Activated CD8-positive, alpha-beta T cell treated with anti-CD3 and anti-CD28 coated beads for 36 hours (primary cell): ENCODE results near the gene HCCS. TPM values are rescaled to one million over a fixed set of nuclear protein-coding genes. Genes with fewer than 3 reads are reported as not detected.

ENCODE experiments used
- ATAC-seq: fragments of 200-7000 bp; cut with Tn5 transposase; one replicate; pipeline ENCODE4 v1.10.0; 2021; ENCODE audit warnings: mild to moderate bottlenecking, moderate library complexity
- CTCF ChIA-PET: fragments of 350-600 bp; sonication (Branson Sonifier 250); formaldehyde crosslinking; loops from one replicate; lab custom pipeline; 2021; ENCODE audit warnings: antibody characterized with exemption; lab: Charles Lee
- POLR2A ChIA-PET: fragments of 350-600 bp; sonication (Branson Sonifier 250); formaldehyde crosslinking; loops from one replicate; lab custom pipeline; 2021; ENCODE audit warnings: antibody characterized with exemption; lab: Charles Lee
- DNase-seq: peaks from one replicate; pipeline ENCODE4 v3.0.0-alpha.2; 2020
- H3K27ac Mint-ChIP-seq: one replicate; pipeline ENCODE4 v1.8.0; 2021; ENCODE audit warnings: mild to moderate bottlenecking, mixed read lengths
- H3K27me3 Mint-ChIP-seq: one replicate; pipeline ENCODE4 v1.8.0; 2021; ENCODE audit warnings: mixed read lengths
- H3K36me3 Mint-ChIP-seq: one replicate; pipeline ENCODE4 v1.8.0; 2021; ENCODE audit warnings: low read depth, mixed read lengths
- H3K4me1 Mint-ChIP-seq: one replicate; pipeline ENCODE4 v1.8.0; 2021; ENCODE audit warnings: low read depth, mixed read lengths
- H3K4me3 Mint-ChIP-seq: one replicate; pipeline ENCODE4 v1.8.0; 2021; ENCODE audit warnings: mild to moderate bottlenecking, moderate library complexity, mixed read lengths
- H3K9me3 Mint-ChIP-seq: one replicate; pipeline ENCODE4 v1.8.0; 2021; ENCODE audit warnings: mixed read lengths
- intact Hi-C: fragments of 100-400 bp; cut with micrococcal nuclease; formaldehyde crosslinking; loops from one replicate; pipeline ENCODE4 v1.10.0; 2022
- total RNA-seq, 2 experiments: library from RNA; stranded (reverse); gene quantifications; one replicate each; pipeline ENCODE4 v1.2.3, GENCODE V29; 2021
- TF ChIP-seq, protein P1 (sequence below): fragments of 200-600 bp; IDR thresholded peaks from one replicate; pipeline ENCODE4 v1.8.0; 2022; ENCODE audit warnings: antibody characterized with exemption, mild to moderate bottlenecking

HCCS gene
- total RNA-seq, 2 experiments from 2014 or later: 23.3 to 26.3 TPM

DNA sequence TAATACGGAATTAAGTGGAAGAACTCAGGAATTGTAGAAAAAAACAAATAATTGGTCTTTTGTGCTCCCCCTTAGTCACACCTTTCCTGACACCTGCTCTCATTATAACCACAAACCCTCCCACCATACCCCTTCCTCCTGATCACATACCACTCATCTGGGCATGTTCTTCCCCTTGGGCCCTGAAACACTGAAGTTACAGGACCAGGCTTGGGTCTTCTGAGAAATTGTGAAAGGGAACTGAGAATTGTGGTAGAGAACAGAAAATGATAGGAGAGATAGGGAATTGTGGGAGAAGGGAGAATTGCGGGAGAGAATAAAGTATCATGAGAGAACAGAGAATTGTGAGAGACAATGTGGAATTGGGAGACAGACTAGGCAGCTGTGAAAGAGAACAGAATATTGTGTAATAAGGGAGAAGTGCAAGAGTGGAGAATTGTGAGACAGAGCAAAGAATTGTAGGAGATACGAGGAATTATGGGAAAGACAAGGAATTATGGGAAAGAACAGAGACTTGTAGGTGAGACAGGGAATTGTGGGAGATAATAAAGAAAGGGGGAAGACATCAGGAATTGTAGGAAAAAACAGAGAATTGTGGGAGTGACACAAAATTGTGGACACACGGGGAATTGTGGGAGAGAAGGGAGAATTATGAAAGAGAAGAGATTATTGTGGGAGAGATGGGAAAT, 2.7 kb upstream of the HCCS start:
- no peak overlapping the region for H3K27ac Mint-ChIP-seq
- no peaks in the 10 kb centered on the region for H3K27me3 Mint-ChIP-seq
- ChIA-PET CTCF (no interaction called here), POLR2A (no interaction called here)
- ATAC-seq (no peak), DNase-seq (no peak)
- intact Hi-C loops: no loop called here
- TF ChIP-seq, protein P1, sequence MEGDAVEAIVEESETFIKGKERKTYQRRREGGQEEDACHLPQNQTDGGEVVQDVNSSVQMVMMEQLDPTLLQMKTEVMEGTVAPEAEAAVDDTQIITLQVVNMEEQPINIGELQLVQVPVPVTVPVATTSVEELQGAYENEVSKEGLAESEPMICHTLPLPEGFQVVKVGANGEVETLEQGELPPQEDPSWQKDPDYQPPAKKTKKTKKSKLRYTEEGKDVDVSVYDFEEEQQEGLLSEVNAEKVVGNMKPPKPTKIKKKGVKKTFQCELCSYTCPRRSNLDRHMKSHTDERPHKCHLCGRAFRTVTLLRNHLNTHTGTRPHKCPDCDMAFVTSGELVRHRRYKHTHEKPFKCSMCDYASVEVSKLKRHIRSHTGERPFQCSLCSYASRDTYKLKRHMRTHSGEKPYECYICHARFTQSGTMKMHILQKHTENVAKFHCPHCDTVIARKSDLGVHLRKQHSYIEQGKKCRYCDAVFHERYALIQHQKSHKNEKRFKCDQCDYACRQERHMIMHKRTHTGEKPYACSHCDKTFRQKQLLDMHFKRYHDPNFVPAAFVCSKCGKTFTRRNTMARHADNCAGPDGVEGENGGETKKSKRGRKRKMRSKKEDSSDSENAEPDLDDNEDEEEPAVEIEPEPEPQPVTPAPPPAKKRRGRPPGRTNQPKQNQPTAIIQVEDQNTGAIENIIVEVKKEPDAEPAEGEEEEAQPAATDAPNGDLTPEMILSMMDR: no peak
- H3K36me3 Mint-ChIP-seq: peaks cover 6% of the 10 kb centered on the region
- no peak overlapping the region for H3K4me3 Mint-ChIP-seq
- peaks cover 8% of the 10 kb centered on the region for H3K4me1 Mint-ChIP-seq
- H3K9me3 Mint-ChIP-seq: no peaks in the 10 kb centered on the region

DNA sequence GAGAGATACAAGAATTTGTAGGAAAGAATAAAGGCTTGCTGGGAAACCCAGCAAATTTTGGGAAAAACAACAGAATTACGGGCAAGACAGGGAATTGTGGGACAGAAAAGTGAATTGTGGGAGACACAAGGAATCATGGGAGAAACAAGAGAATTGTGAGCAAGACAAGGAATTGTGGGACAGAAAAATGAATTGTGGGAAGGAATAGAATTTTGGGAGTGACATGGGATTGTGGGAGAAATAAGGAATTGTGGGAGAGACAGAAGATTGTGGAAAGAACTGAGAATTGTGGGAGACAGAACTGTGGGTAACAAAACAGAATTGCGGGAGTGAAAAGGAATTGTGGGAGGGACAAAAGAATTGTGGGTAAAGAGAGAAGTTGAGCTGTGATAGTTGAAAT, 1.2 kb upstream of the HCCS start:
- POLR2A ChIA-PET: no interaction called here
- Mint-ChIP-seq H3K27me3 (no peaks in the 10 kb centered on the region), H3K4me3 (no peak overlapping the region), H3K36me3 (peaks cover 8% of the 10 kb centered on the region), H3K9me3 (no peaks in the 10 kb centered on the region), H3K27ac (no peak overlapping the region), H3K4me1 (peaks cover 17% of the 10 kb centered on the region)
- DNase-seq (no peak), ATAC-seq (no peak)
- TF ChIP-seq, protein P1: no peak
- CTCF ChIA-PET: no interaction called here
- intact Hi-C loops: no loop called here

DNA sequence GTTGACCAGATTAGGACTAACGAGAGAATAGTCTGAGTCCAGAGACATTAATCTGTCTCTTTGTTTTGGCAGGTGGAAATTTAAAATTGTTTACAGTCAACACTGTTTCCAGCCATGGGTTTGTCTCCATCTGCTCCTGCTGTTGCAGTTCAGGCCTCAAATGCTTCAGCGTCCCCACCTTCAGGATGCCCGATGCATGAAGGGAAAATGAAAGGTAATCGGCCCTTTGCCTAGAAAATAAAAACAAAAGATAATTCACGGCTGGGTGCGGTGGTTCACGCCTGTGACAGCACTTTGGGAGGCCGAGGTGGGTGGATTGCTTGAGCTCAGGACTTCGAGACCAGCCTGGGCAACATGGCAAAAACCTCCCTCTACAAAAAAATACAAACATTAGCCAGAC, 815 bp downstream of the HCCS start:
- intact Hi-C loops: no loop called here
- POLR2A ChIA-PET: interaction anchor here (0.6 kb wide), 1 partner anchor 654 kb away, joined by 3 read pairs; no protein-coding TSS in a partner anchor
- ATAC-seq: no peak

DNA sequence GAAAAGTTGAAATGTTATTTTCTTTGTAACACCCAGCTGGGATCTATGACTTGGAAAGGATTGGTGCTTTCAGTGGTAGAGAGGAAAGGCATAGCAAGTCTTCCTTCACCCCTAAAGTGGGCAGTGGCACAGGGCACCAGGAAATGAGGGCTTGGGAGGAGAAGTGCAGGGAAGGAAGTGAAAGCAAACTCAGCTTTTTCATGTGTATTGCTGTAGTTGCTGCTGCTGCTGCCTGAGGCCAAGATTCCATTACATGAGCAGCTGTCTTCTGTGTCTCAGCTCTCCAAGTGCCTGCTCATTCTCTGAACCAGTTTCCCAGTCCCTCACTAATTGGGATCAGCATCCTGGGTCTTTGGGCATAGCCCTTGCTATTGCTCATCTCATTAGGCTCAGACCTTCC, 2.6 kb downstream of the HCCS start:
- H3K4me3 Mint-ChIP-seq: peak overlapping the region; percentile 47

More for the DNA sequence above, 815 bp downstream of the HCCS start:
- H3K36me3 Mint-ChIP-seq: peaks cover 15% of the 10 kb centered on the region
- H3K27ac Mint-ChIP-seq: peak overlapping the region; percentile 97
- CTCF ChIA-PET: no interaction called here
- no peaks in the 10 kb centered on the region for H3K9me3 Mint-ChIP-seq
- TF ChIP-seq, protein P1: no peak
- H3K27me3 Mint-ChIP-seq: no peaks in the 10 kb centered on the region
- H3K4me3 Mint-ChIP-seq: no peak overlapping the region
- DNase-seq: peak; percentile 2
- H3K4me1 Mint-ChIP-seq: peaks cover 17% of the 10 kb centered on the region

DNA sequence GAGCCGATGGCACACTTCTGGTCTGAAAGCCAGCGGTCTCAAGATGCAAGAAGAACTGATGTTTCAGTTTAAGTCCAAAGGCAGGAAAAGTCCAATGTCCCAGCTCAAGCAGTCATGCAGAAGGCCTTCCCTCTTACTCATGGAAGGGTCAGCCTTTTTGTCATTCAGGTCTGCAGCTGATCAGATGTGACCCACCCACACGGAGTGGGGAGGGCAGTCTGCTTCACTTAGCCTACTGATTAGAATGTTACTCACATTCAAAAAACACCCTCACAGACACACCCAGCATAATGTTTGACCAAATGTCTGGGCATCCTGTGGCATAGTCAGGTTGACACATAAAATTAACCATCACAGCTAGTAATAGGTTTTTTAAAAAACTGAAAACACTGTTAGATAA, 6.6 kb downstream of the HCCS start:
- Mint-ChIP-seq H3K9me3 (no peaks in the 10 kb centered on the region), H3K27ac (no peak overlapping the region), H3K4me1 (peaks cover 13% of the 10 kb centered on the region), H3K4me3 (no peak overlapping the region), H3K36me3 (peaks cover 36% of the 10 kb centered on the region), H3K27me3 (no peaks in the 10 kb centered on the region)
- no peak for DNase-seq
- intact Hi-C loops: no loop called here
- ATAC-seq: no peak
- ChIA-PET CTCF (interaction anchor here (0.6 kb wide), 1 partner anchor 882 kb away, joined by 3 read pairs; no protein-coding TSS in a partner anchor), POLR2A (no interaction called here)
- TF ChIP-seq, protein P1: no peak

More for the DNA sequence above, 2.6 kb downstream of the HCCS start:
- DNase-seq: no peak
- no peaks in the 10 kb centered on the region for H3K9me3 Mint-ChIP-seq
- H3K27ac Mint-ChIP-seq: peak overlapping the region; percentile 82
- H3K27me3 Mint-ChIP-seq: no peaks in the 10 kb centered on the region
- intact Hi-C loops: no loop called here
- ATAC-seq: no peak
- peaks cover 17% of the 10 kb centered on the region for H3K4me1 Mint-ChIP-seq
- POLR2A ChIA-PET: no interaction called here
- TF ChIP-seq, protein P1: no peak
- H3K36me3 Mint-ChIP-seq: peaks cover 17% of the 10 kb centered on the region
- CTCF ChIA-PET: no interaction called here
